Measurements from ENCODE around the gene EGFR.

Gene EGFR

DNA sequence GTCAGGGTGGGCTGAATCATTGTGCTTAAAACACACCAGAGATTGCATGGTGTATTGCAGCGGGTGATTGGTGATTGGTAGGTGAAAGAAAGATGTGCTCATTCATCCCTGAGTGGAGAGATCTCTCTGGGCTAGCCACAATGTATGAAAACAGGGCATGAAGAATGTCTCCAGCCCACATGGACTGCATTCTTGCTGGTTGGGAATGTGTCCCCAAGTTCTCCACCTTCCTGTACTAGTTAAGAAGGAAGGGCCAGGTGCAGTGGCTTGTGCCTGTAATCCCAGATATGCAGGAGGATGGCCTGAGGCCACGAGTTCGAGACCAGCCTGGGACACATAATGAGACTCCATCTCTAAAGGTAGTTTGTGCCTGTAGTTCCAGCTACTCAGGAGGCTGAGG, 232.5 kb downstream of the EGFR start:
- Histone ChIP-seq H3K4me1 (ENCODE audit: low read depth, poor library complexity, severe bottlenecking) (peaks cover 9% of the 10 kb centered on the region), H3K36me3 (ENCODE audit: insufficient read depth) (no peaks in the 10 kb centered on the region), H3K9ac (no peak overlapping the region), H2AFZ (ENCODE audit: low read depth) (no peak overlapping the region), H3K27ac (no peak overlapping the region), H3K79me2 (ENCODE audit: insufficient read depth, low read depth) (no peaks in the 10 kb centered on the region), H3K27me3 (ENCODE audit: insufficient read depth, low read depth) (no peaks in the 10 kb centered on the region), H3K4me3 (IDR thresholded peaks at IDR 0.05; ENCODE audit: insufficient read depth, low read depth, low read length) (no peak overlapping the region), H3K4me2 (no peak overlapping the region), H4K20me1 (ENCODE audit: insufficient read depth) (no peaks in the 10 kb centered on the region)
- TF ChIP-seq, protein P1, sequence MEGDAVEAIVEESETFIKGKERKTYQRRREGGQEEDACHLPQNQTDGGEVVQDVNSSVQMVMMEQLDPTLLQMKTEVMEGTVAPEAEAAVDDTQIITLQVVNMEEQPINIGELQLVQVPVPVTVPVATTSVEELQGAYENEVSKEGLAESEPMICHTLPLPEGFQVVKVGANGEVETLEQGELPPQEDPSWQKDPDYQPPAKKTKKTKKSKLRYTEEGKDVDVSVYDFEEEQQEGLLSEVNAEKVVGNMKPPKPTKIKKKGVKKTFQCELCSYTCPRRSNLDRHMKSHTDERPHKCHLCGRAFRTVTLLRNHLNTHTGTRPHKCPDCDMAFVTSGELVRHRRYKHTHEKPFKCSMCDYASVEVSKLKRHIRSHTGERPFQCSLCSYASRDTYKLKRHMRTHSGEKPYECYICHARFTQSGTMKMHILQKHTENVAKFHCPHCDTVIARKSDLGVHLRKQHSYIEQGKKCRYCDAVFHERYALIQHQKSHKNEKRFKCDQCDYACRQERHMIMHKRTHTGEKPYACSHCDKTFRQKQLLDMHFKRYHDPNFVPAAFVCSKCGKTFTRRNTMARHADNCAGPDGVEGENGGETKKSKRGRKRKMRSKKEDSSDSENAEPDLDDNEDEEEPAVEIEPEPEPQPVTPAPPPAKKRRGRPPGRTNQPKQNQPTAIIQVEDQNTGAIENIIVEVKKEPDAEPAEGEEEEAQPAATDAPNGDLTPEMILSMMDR (conservative IDR thresholded peaks at IDR 0.05; ENCODE audit: low read depth, low read length): no peak

DNA sequence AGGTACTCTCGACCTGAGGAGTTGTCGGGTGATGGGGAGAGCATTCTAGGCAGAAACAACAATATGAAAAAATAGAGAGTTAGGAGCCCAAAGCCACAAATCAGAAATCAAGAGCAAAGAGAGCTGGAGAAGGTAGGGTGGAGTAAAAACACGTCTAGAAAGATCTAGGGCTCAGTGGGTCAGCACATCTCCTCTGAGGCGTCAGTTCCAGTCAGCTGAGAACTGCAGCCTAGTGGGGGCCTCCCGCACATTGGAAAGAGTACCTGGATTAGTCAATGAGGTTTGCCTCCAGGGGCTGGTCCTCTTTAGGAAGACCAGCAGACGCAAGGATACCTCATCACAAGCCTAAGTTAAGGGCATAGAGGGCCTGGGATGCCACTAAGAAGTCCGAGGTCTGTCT, 233.1 kb downstream of the EGFR start:
- H3K27me3 ChIP-seq (ENCODE audit: insufficient read depth, low read depth): no peaks in the 10 kb centered on the region
- no peak overlapping the region for H3K4me2 ChIP-seq
- no peaks in the 10 kb centered on the region for H3K36me3 ChIP-seq (ENCODE audit: insufficient read depth)
- TF ChIP-seq, protein P1 (conservative IDR thresholded peaks at IDR 0.05; ENCODE audit: low read depth, low read length): no peak
- H3K4me3 ChIP-seq (IDR thresholded peaks at IDR 0.05; ENCODE audit: insufficient read depth, low read depth, low read length): no peak overlapping the region
- H3K9ac ChIP-seq: no peak overlapping the region
- H3K27ac ChIP-seq: no peak overlapping the region
- H3K79me2 ChIP-seq (ENCODE audit: insufficient read depth, low read depth): no peaks in the 10 kb centered on the region
- peaks cover 9% of the 10 kb centered on the region for H3K4me1 ChIP-seq (ENCODE audit: low read depth, poor library complexity, severe bottlenecking)
- no peaks in the 10 kb centered on the region for H4K20me1 ChIP-seq (ENCODE audit: insufficient read depth)
- no peak overlapping the region for H2AFZ ChIP-seq (ENCODE audit: low read depth)

GRCh38 chr7:55252386-55252785, 233.6 kb downstream of the EGFR start:
- Histone ChIP-seq H2AFZ (ENCODE audit: low read depth) (no peak overlapping the region), H4K20me1 (ENCODE audit: insufficient read depth) (no peaks in the 10 kb centered on the region), H3K36me3 (ENCODE audit: insufficient read depth) (no peaks in the 10 kb centered on the region), H3K27me3 (ENCODE audit: insufficient read depth, low read depth) (no peaks in the 10 kb centered on the region), H3K27ac (no peak overlapping the region), H3K4me1 (ENCODE audit: low read depth, poor library complexity, severe bottlenecking) (peaks cover 9% of the 10 kb centered on the region), H3K9ac (no peak overlapping the region), H3K4me3 (IDR thresholded peaks at IDR 0.05; ENCODE audit: insufficient read depth, low read depth, low read length) (no peak overlapping the region), H3K79me2 (ENCODE audit: insufficient read depth, low read depth) (no peaks in the 10 kb centered on the region), H3K4me2 (no peak overlapping the region)
- TF ChIP-seq, protein P1 (conservative IDR thresholded peaks at IDR 0.05; ENCODE audit: low read depth, low read length): no peak

- Histone ChIP-seq H3K36me3 (ENCODE audit: insufficient read depth) (no peaks in the 10 kb centered on the region), H4K20me1 (ENCODE audit: insufficient read depth) (no peaks in the 10 kb centered on the region), H3K4me1 (ENCODE audit: low read depth, poor library complexity, severe bottlenecking) (peaks cover 9% of the 10 kb centered on the region), H2AFZ (ENCODE audit: low read depth) (no peak overlapping the region; the same call in 1 of the 2 replicates), H3K79me2 (ENCODE audit: insufficient read depth, low read depth) (no peaks in the 10 kb centered on the region), H3K4me2 (no peak overlapping the region), H3K27me3 (ENCODE audit: insufficient read depth, low read depth) (no peaks in the 10 kb centered on the region), H3K27ac (no peak overlapping the region), H3K9ac (no peak overlapping the region), H3K4me3 (IDR thresholded peaks at IDR 0.05; ENCODE audit: insufficient read depth, low read depth, low read length) (no peak overlapping the region)
- TF ChIP-seq, protein P1 (conservative IDR thresholded peaks at IDR 0.05; ENCODE audit: low read depth, low read length): no peak
Observed at GRCh38 chr7:55253188-55253587, 234.4 kb downstream of the EGFR start.

All from KMS-11 (cell line).